Thymus (tissue), 11 donors: ENCODE data around the gene CYTIP. TPM values are rescaled to one million over a fixed set of nuclear protein-coding genes. Genes with fewer than 3 reads are reported as not detected.
"Not testable (repeated sequence)": the region's sequence is repeated elsewhere in the genome, so short reads cannot be mapped to it uniquely, and the experiment has no call there.

Experiments used
- DNase-seq, 9 donors: peaks; one replicate each; pipeline ENCODE4 v3.0.0-alpha.2; 2013; ENCODE audit warnings: low spot score in 9 of 9, low read depth in 6 of 9, missing footprints in 1 of 9
- H3K27ac ChIP-seq, 2 donors: one replicate each; pipeline ENCODE4 v1.5.1; 2013; ENCODE audit warnings: control low read depth in 1 of 2, low read depth in 1 of 2, low read length in 1 of 2, mild to moderate bottlenecking in 1 of 2, moderate library complexity in 1 of 2
- H3K27me3 ChIP-seq, 2 donors: one replicate each; pipeline ENCODE4 v1.5.1; 2013; ENCODE audit warnings: low read length in 1 of 2; ENCODE audit not compliant: control insufficient read depth in 2 of 2, insufficient read depth in 1 of 2
- H3K36me3 ChIP-seq, 2 donors: one replicate each; pipeline ENCODE4 v1.5.1; 2013; ENCODE audit warnings: low read length in 1 of 2, mild to moderate bottlenecking in 1 of 2, moderate library complexity in 1 of 2; ENCODE audit not compliant: control insufficient read depth in 2 of 2, insufficient read depth in 2 of 2
- H3K4me1 ChIP-seq, 2 donors: one replicate each; pipeline ENCODE4 v1.5.1; 2013; ENCODE audit warnings: low read length in 2 of 2; ENCODE audit not compliant: control insufficient read depth in 2 of 2, insufficient read depth in 2 of 2
- H3K4me3 ChIP-seq, 2 donors: one replicate each; pipeline ENCODE4 v1.5.1; 2013; ENCODE audit warnings: low read length in 2 of 2, control low read depth in 1 of 2, mild to moderate bottlenecking in 1 of 2
- H3K9me3 ChIP-seq, 2 donors: one replicate each; pipeline ENCODE4 v1.5.1; 2013; ENCODE audit warnings: low read length in 1 of 2, mild to moderate bottlenecking in 1 of 2; ENCODE audit not compliant: control insufficient read depth in 2 of 2, insufficient read depth in 1 of 2
- WGBS: extraction: QIAGEN DNeasy Blood & Tissue Kit; methylation state at CpG from one replicate; pipeline ENCODE4 v1.1.7; 2013; 5-methylcytosine and 5-hydroxymethylcytosine counted together
- polyA plus RNA-seq: library from polyadenylated mRNA; stranded (reverse); fragments of 200-250 nt; gene quantifications from one replicate; pipeline ENCODE4 v1.2.3, GENCODE V29; 2013
- total RNA-seq: library from RNA; stranded (reverse); fragments of 120-200 nt; gene quantifications from one replicate; pipeline ENCODE4 v1.2.4, GENCODE V29; 2013
- donor health status: healthy.

Gene CYTIP
- total and polyA plus RNA-seq, 2 donors, result 71.6 to 86.5 TPM

DNA sequence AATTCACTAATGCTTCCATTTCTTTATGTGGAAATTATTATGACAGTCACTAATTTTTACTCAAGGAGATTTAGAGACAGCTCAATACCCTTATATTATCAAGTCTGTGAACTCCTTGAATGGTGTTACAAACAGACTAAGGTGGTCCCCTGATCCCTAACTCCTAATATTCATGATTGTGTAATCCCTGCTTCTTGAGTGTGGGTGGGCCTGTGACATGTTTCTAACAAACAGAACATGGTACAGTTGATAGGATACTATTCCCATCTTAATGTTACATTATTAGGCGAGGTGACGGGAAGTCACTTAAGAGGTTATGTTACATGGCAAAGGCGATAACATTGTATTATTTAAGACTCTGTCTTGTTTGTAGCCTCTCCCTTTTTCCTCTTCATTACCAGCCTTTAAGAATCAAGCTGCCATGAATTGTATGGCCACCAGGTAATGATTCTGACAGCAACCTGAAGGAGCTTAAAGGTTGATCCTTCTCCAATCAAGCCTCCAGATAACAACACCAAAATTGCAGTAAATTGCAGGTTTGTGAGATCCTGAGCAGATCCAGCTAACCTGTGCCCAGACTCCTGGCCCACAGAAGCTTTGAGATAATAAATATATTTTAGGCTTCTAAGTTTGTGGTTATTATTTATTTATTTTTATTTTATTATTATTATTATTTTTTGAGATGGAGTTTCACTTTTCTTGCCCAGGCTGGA lies 32.1 kb downstream of the CYTIP start:
- no peaks in the 10 kb centered on the region for H3K9me3 ChIP-seq
- no peak for DNase-seq
- no peaks in the 10 kb centered on the region for H3K27me3 ChIP-seq
- peaks cover 6 to 17% of the 10 kb centered on the region in 2 donors for H3K36me3 ChIP-seq
- WGBS, result 97% methylated on average over 3 of the region's 3 CpGs
- peak overlapping the region; percentile 10 to 22 for H3K27ac ChIP-seq
- H3K4me1 ChIP-seq, result peaks cover 0 to 4% of the 10 kb centered on the region in 2 donors
- H3K4me3 ChIP-seq, result no peak overlapping the region

DNA sequence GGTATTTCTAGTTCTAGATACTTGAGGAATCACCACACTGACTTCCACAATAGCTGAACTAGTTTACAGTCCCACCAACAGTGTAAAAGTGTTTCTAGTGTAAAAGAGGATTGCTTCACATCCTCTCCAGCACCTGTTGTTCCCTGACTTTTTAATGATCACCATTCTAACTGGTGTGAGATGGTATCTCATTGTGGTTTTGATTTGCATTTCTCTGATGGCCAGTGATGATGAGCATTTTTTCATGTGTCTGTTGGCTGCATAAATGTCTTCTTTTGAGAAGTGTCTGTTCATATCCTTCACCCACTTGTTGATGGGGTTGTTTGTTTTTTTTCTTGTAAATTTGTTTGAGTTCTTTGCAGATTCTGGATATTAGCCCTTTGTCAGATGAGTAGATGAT lies 38.5 kb downstream of the CYTIP start:
- not testable (repeated sequence) for H3K27ac ChIP-seq, H3K27me3 ChIP-seq, H3K4me3 ChIP-seq, H3K36me3 ChIP-seq, DNase-seq, H3K9me3 ChIP-seq
- peaks cover 8 to 16% of the 10 kb centered on the region in 2 donors for H3K4me1 ChIP-seq

DNA sequence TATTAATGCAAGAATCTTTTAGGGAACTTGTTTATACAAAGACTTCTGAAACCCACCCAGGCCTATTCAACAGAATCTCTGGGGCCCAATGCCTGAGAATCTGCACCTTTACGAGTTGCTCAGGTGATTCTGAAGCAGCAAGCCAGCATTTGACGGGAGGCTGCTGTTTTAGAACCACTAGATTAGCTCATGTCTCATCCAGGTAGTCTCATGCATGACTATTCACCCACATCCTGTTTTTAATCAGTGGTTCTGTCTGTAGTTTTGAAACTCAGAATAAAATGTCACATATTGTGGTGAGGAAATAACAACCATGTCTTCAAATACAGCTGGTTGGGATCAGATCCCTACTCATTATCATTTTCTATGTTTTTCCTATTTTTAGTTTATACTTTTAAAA lies 39.5 kb downstream of the CYTIP start:
- Histone ChIP-seq H3K9me3 (peaks cover 0 to 9% of the 10 kb centered on the region in 2 donors), H3K36me3 (no peaks in the 10 kb centered on the region), H3K4me1 (peaks cover 8 to 16% of the 10 kb centered on the region in 2 donors), H3K27me3 (no peaks in the 10 kb centered on the region), H3K4me3 (no peak overlapping the region), H3K27ac (peak overlapping the region; percentile 89 to 92)
- 11% methylated on average over 2 of the region's 2 CpGs for whole genome bisulfite sequencing
- DNase-seq, result peak in 8 of 9 donors; percentile 33 to 90 (median 70)

DNA sequence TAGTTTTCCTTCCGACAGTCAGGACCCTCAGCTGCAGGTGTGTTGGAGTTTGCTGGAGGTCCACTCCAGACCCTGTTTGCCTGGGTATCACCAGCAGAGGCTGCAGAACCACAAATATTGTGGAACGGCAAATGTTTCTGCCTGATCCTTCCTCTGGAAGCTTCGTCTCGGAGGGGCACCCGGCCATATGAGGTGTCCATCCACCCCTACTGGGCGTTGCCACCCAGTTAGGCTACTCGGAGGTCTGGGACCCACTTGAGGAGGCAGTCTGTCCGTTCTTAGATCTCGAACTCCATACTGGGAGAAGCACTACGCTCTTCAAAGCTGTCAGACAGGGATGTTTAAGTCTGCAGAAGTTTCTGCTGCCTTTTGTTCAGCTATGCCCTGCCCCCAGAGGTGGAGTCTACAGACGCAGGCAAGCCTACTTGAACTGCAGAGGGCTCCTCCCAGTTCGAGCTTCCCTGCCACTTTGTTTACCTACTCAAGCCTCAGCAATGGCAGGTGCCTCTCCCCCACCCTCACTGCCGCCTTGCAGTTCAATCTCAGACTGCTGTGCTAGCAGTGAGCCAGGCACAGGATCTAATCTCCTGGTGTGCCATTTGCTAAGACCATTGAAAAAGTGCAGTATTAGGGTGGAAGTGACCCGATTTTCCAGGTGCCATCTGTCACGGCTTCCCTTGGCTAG lies 40.9 kb downstream of the CYTIP start:
- not testable (repeated sequence) for H3K4me3 ChIP-seq, H3K36me3 ChIP-seq, H3K27me3 ChIP-seq, H3K9me3 ChIP-seq
- 86% methylated on average over 15 of the region's 15 CpGs for WGBS
- peak overlapping the region; percentile 80 to 92 for H3K27ac ChIP-seq
- DNase-seq, result peak in 1 of 9 donors; percentile 37
- peaks cover 8 to 16% of the 10 kb centered on the region in 2 donors for H3K4me1 ChIP-seq

DNA sequence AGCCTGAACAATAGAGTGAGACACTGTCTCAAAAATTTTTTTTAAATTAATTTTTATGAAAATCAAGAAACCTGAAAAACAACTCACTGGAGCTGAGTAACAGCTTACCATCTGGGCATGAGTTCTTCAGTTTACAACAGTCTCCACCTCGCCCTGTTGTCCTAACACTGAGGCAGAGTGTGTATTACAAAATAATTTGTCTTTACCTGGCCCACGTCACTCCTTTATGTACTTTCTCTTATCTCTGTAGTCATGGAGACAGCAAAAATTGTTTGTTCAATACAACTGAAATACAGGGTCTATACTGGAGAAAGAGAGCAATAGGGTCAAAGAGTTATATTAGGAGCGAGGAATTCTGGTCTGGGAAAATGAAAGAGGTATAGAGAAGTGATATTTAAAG lies 48.1 kb downstream of the CYTIP start:
- Histone ChIP-seq H3K9me3 (no peaks in the 10 kb centered on the region), H3K4me1 (no peaks in the 10 kb centered on the region), H3K27ac (no peak overlapping the region), H3K36me3 (no peaks in the 10 kb centered on the region), H3K4me3 (no peak overlapping the region), H3K27me3 (no peaks in the 10 kb centered on the region)
- DNase-seq, result no peak
- WGBS, result 94% methylated on average over 3 of the region's 3 CpGs

DNA sequence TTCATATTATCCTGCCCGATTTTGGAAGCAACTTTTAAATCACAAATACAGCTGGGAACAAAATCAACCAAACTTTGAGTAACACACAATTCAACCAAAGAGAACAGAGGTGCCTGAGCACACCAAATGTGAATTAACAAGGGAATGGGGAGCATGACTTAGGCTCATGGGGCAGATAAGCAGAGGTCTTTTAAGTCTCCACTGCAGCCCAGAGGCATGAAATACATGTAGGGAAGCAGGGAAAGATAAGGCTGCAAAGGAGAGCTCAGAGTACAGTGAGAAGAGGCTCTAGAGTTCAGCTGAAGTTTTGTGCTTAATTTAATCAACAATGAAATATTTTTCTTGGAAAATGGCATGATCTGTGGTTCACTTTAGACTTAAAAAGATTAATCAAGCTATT lies 49.0 kb downstream of the CYTIP start:
- DNase-seq, result no peak
- 98% methylated on average over 1 of the region's 1 CpG for WGBS
- no peaks in the 10 kb centered on the region for H3K9me3 ChIP-seq
- no peaks in the 10 kb centered on the region for H3K27me3 ChIP-seq
- H3K36me3 ChIP-seq, result no peaks in the 10 kb centered on the region
- H3K4me3 ChIP-seq, result no peak overlapping the region
- no peak overlapping the region for H3K27ac ChIP-seq
- H3K4me1 ChIP-seq, result no peaks in the 10 kb centered on the region

DNA sequence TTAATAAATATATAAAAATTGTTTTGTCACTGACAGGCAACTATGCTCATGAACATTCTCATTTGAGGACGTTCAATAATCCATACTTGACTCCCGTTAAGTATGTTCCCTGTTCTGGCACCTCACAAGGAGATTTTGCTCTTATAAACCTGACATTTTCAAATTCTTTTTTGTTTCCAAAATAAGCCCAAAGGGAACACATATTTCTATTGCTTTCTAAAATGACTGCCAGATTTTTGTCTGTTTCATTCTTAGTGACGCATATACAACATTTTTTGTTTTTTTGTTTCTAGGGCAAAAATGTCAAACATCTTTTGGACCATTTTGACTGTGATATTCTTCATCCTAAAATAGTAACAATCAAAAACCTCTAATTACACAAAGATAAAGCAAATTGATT lies 50.5 kb downstream of the CYTIP start:
- H3K9me3 ChIP-seq, result no peaks in the 10 kb centered on the region
- H3K27ac ChIP-seq, result no peak overlapping the region
- no peak overlapping the region for H3K4me3 ChIP-seq
- no peaks in the 10 kb centered on the region for H3K27me3 ChIP-seq
- DNase-seq, result no peak
- WGBS, result 96% methylated on average over 3 of the region's 3 CpGs
- no peaks in the 10 kb centered on the region for H3K4me1 ChIP-seq
- H3K36me3 ChIP-seq, result no peaks in the 10 kb centered on the region

DNA sequence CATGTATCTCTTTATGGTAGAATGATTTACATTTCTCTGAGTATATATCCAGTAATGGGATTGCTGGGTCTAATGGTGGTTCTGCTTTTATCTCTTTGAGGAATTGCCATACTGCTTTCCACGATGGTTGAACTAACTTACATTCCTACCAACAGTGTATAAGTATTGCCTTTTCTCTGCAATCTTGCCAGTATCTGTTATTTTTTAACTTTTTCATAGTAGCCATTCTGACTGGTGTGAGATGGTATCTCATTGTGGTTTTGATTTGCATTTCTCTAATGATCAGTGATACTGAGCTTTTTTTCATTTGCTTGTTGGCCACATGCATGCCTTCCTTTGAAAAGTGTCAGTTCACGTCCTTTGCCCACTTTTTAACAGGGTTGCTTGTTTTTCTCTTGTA lies 55.1 kb downstream of the CYTIP start:
- no peaks in the 10 kb centered on the region for H3K36me3 ChIP-seq
- H3K27me3 ChIP-seq, result no peaks in the 10 kb centered on the region
- no peak for DNase-seq
- H3K4me1 ChIP-seq, result no peaks in the 10 kb centered on the region
- H3K9me3 ChIP-seq, result no peaks in the 10 kb centered on the region
- H3K27ac ChIP-seq, result no peak overlapping the region
- WGBS, result 95% methylated on average over 2 of the region's 2 CpGs
- no peak overlapping the region for H3K4me3 ChIP-seq

DNA sequence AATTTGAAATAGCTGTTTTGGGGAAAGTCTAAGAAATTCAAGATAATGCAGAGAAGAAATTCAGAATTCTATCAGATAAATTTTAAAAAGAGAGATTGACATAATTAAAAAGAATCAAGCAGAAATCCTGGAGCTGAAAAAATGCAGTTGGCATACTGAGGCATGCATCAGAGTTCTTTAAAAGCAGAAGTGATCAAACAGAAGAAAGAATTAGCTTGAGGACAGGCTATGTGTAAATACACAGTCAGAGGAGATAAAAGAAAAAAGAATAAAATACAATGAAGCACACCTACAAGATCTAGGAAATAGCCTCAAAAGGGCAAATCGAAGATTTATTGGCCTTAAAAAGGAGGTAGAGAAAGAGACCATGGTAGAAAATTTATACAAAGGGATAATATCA lies 57.1 kb downstream of the CYTIP start:
- no peak overlapping the region for H3K4me3 ChIP-seq
- no peaks in the 10 kb centered on the region for H3K27me3 ChIP-seq
- WGBS, result 88% methylated on average over 1 of the region's 1 CpG
- DNase-seq, result no peak
- H3K4me1 ChIP-seq, result no peaks in the 10 kb centered on the region
- H3K9me3 ChIP-seq, result no peaks in the 10 kb centered on the region
- H3K36me3 ChIP-seq, result no peaks in the 10 kb centered on the region
- no peak overlapping the region for H3K27ac ChIP-seq
